ENCODE data around the gene CPNE5. TPM values are rescaled to one million over a fixed set of nuclear protein-coding genes. Genes with fewer than 3 reads are reported as not detected.

Gene CPNE5
- total and polyA plus RNA-seq, 9 of the 15 experiments (the other 6 are each of a cell fraction or from before 2014, with no cell fraction given): 0.14 to 1.0 (median 0.46) TPM; not detected in 2

GRCh38 chr6:36830577-36830976 is 8.7 kb downstream of the CPNE5 start:
- in situ Hi-C loops (cut with MboI): no loop called here
- ChIA-PET CTCF (ENCODE audit: low intra/inter-chr PET ratio) (no interaction called here), POLR2A (interaction anchor here (0.6 to 1.4 kb wide), 3 partner anchors 10 to 1762 kb away, joined by 3 to 6 read pairs (median 4); no protein-coding TSS in a partner anchor)
- FAIRE-seq: no peak
- no peaks in the 10 kb centered on the region for H3K36me3 ChIP-seq (ENCODE audit: control insufficient read depth, insufficient read depth, low read length)
- BruUV-seq (replicated peaks): no TSS peak
- intact Hi-C loops (cut with micrococcal nuclease): no loop called here
- no peaks in the 10 kb centered on the region for H3K27me3 ChIP-seq (ENCODE audit: control insufficient read depth in 2 of 2, insufficient read depth in 2 of 2, low read length in 2 of 2)
- no peak for DNase-seq (ENCODE audit: extremely low read depth in 1 of 4, low spot score in 3 of 4)
- TF ChIP-seq GMEB1 (CRISPR knock-in tag; IDR thresholded peaks at IDR 0.05) (no peak), ZNF121 (CRISPR knock-in tag; conservative IDR thresholded peaks at IDR 0.05) (no peak), TFAM (CRISPR knock-in tag; conservative IDR thresholded peaks at IDR 0.05) (no peak), CUX1 (CRISPR knock-in tag; IDR thresholded peaks at IDR 0.05) (no peak), NCOR1 (IDR thresholded peaks at IDR 0.05) (no peak), XRCC4 (IDR thresholded peaks at IDR 0.05; ENCODE audit: extremely low read depth, insufficient read depth, insufficient read length) (no peak), ZC3H8 (IDR thresholded peaks at IDR 0.05) (no peak), POLR2AphosphoS2 (IDR thresholded peaks at IDR 0.05; ENCODE audit: low read length) (no peak)
- H3K79me2 ChIP-seq (ENCODE audit: control insufficient read depth, insufficient read depth, low read length): no peaks in the 10 kb centered on the region
- no peak overlapping the region for H3K4me2 ChIP-seq (ENCODE audit: insufficient read depth, low read length)
- no peak overlapping the region for H3K9ac ChIP-seq (ENCODE audit: insufficient read depth in 1 of 2, low read depth in 2 of 2, low read length in 2 of 2)
- 18% methylated on average over 2 of the region's 2 CpGs for WGBS (ENCODE audit: insufficient coverage, low coverage, missing lambda C conversion rate)
- no peak overlapping the region for H2AFZ ChIP-seq (ENCODE audit: low read depth, low read length)
- no peak overlapping the region for H3K4me3 ChIP-seq
- no peaks in the 10 kb centered on the region; the same call in 1 of the 2 replicates for H3K9me3 ChIP-seq (replicated peaks; ENCODE audit: control insufficient read depth, insufficient read depth, low read depth, low read length)
- no peaks in the 10 kb centered on the region for H3K9me1 ChIP-seq (ENCODE audit: control insufficient read depth, insufficient read depth, low read length)
- H3K27ac ChIP-seq (ENCODE audit: extremely low read depth, low read depth, low read length): no peak overlapping the region
- peaks cover 20 to 27% of the 10 kb centered on the region in 2 experiments for H3K4me1 ChIP-seq (replicated peaks in 1 of 2; ENCODE audit: control insufficient read depth in 2 of 2, insufficient read depth in 2 of 2, low read length in 2 of 2)
- H4K20me1 ChIP-seq (replicated peaks; ENCODE audit: control insufficient read depth, insufficient read depth, low read length): no peaks in the 10 kb centered on the region
- no peak for ATAC-seq
